CD14-positive monocyte (primary cell): ENCODE results near the gene FCRL6. TPM values are rescaled to one million over a fixed set of nuclear protein-coding genes. Genes with fewer than 3 reads are reported as not detected.

Experiments
- DNase-seq, 3 donors: peaks; one replicate each; pipeline ENCODE4 v3.0.0-alpha.2; 2011 to 2022
- H2AFZ ChIP-seq: 2 replicates; pipeline ENCODE4 v1.6.0; 2012; ENCODE audit warnings: mild to moderate bottlenecking, low read depth, low read length, inconsistent platforms; ENCODE audit not compliant: insufficient read depth, poor library complexity, severe bottlenecking
- H3K27ac ChIP-seq, 2 donors: 1 replicate in 1 of 2; 2 replicates in 1 of 2; pipeline ENCODE4 v1.5.1; 2012 to 2013; ENCODE audit warnings: low read length in 2 of 2, control low read depth in 1 of 2, inconsistent platforms in 1 of 2, low read depth in 1 of 2, mild to moderate bottlenecking in 1 of 2
- H3K27me3 ChIP-seq, 2 donors: one replicate each; pipeline versions ENCODE4 v1.6.0 to v1.6.1; 2011 to 2013; ENCODE audit warnings: low read length in 2 of 2; ENCODE audit not compliant: control insufficient read depth in 2 of 2, insufficient read depth in 2 of 2
- H3K36me3 ChIP-seq, 2 donors: replicated peaks in 1 of 2; 1 replicate in 1 of 2; 2 replicates in 1 of 2; pipeline versions ENCODE4 v1.5.1 to v1.6.1; 2012 to 2013; ENCODE audit warnings: low read length in 2 of 2, control low read depth in 1 of 2, inconsistent platforms in 1 of 2, mild to moderate bottlenecking in 1 of 2; ENCODE audit not compliant: insufficient read depth in 2 of 2, control insufficient read depth in 1 of 2
- H3K4me1 ChIP-seq, 2 donors: 1 replicate in 1 of 2; 2 replicates in 1 of 2; pipeline versions ENCODE4 v1.5.1 to v1.6.1; 2012 to 2013; ENCODE audit warnings: low read length in 2 of 2, control low read depth in 1 of 2, inconsistent platforms in 1 of 2, mild to moderate bottlenecking in 1 of 2, moderate library complexity in 1 of 2; ENCODE audit not compliant: insufficient read depth in 2 of 2, control insufficient read depth in 1 of 2
- H3K4me2 ChIP-seq: replicated peaks from 2 replicates; pipeline ENCODE3; 2012; ENCODE audit warnings: low read length, moderate library complexity, mild to moderate bottlenecking; ENCODE audit not compliant: poor library complexity, severe bottlenecking; ENCODE audit errors: extremely low read depth
- H3K4me3 ChIP-seq, 3 experiments: fragments of 200-600 bp in 1 of 3; sonication (generic) in 1 of 3; replicated peaks in 1 of 3; 1 replicate in 2 of 3; 2 replicates in 1 of 3; pipeline ENCODE4 v1.5.1; 2011 to 2013; ENCODE audit warnings: low read length in 3 of 3, mild to moderate bottlenecking in 3 of 3, control low read depth in 2 of 3, low read depth in 2 of 3, inconsistent platforms in 1 of 3, moderate library complexity in 1 of 3
- H3K79me2 ChIP-seq: 2 replicates; pipeline ENCODE4 v1.6.0; 2012; ENCODE audit warnings: mild to moderate bottlenecking, control low read depth, inconsistent platforms, low read length, moderate library complexity; ENCODE audit not compliant: insufficient read depth
- H3K9ac ChIP-seq: 2 replicates; pipeline ENCODE4 v1.6.0; 2017; ENCODE audit warnings: low read length, mild to moderate bottlenecking; ENCODE audit not compliant: insufficient read depth, poor library complexity, severe bottlenecking
- H3K9me3 ChIP-seq, 2 donors: replicated peaks in 1 of 2; 1 replicate in 1 of 2; 2 replicates in 1 of 2; pipeline versions ENCODE4 v1.5.1 to v1.6.1; 2012 to 2013; ENCODE audit warnings: low read length in 2 of 2, control low read depth in 1 of 2; ENCODE audit not compliant: control insufficient read depth in 1 of 2, insufficient read depth in 1 of 2
- H4K20me1 ChIP-seq: 2 replicates; pipeline ENCODE4 v1.6.0; 2012; ENCODE audit warnings: mild to moderate bottlenecking, low read length, control low read depth, moderate library complexity; ENCODE audit not compliant: insufficient read depth
- H3K27ac Mint-ChIP-seq, 7 donors: one replicate each; pipeline ENCODE4 v1.8.0; 2020; ENCODE audit warnings: mild to moderate bottlenecking in 7 of 7, mixed read lengths in 7 of 7, moderate library complexity in 6 of 7, inconsistent platforms in 2 of 7
- H3K27me3 Mint-ChIP-seq, 3 donors: one replicate each; pipeline ENCODE4 v1.8.0; 2021 to 2022; ENCODE audit warnings: low read depth in 3 of 3, mild to moderate bottlenecking in 3 of 3, mixed read lengths in 3 of 3, moderate library complexity in 3 of 3, inconsistent platforms in 1 of 3
- H3K36me3 Mint-ChIP-seq, 2 donors: one replicate each; pipeline ENCODE4 v1.8.0; 2020; ENCODE audit warnings: mixed read lengths in 2 of 2, inconsistent platforms in 1 of 2, mild to moderate bottlenecking in 1 of 2
- H3K4me1 Mint-ChIP-seq: one replicate; pipeline ENCODE4 v1.8.0; 2020; ENCODE audit warnings: mild to moderate bottlenecking, mixed read lengths
- H3K4me3 Mint-ChIP-seq, 2 donors: one replicate each; pipeline ENCODE4 v1.8.0; 2020; ENCODE audit warnings: mild to moderate bottlenecking in 2 of 2, mixed read lengths in 2 of 2, moderate library complexity in 1 of 2
- H3K9me3 Mint-ChIP-seq, 7 donors: one replicate each; pipeline ENCODE4 v1.8.0; 2020 to 2022; ENCODE audit warnings: mixed read lengths in 7 of 7, mild to moderate bottlenecking in 6 of 7, moderate library complexity in 6 of 7, inconsistent platforms in 2 of 7
- WGBS: methylation state at CpG from one replicate; pipeline ENCODE4 v1.1.5; 2013; ENCODE audit warnings: missing lambda C conversion rate; ENCODE audit not compliant: insufficient coverage; 5-methylcytosine and 5-hydroxymethylcytosine counted together
- intact Hi-C, 2 donors: fragments of 100-400 bp; cut with micrococcal nuclease; formaldehyde crosslinking; loops; one replicate each; pipeline versions ENCODE4 v1.15.0 to v1.15.1; 2023
- polyA plus RNA-seq, 3 donors: library from polyadenylated mRNA; depleted of rRNA in 1 of 3; unstranded in 2 of 3; stranded (reverse) in 1 of 3; fragments of 300-500 nt in 2 of 3; fragments of >200 nt in 1 of 3; fragmentation: Illumina TruSeq in 2 of 3; gene quantifications; 1 replicate in 2 of 3; 2 replicates in 1 of 3; pipeline ENCODE4 v1.2.3, GENCODE V29; 2012 to 2021
- TF ChIP-seq, protein P1 (sequence below): fragments of 200-600 bp; IDR thresholded peaks from one replicate; pipeline ENCODE4 v1.8.0; 2022; ENCODE audit warnings: antibody characterized with exemption, mild to moderate bottlenecking

Gene FCRL6
- polyA plus RNA-seq, 3 donors, result 0.15 to 0.36 (median 0.17) TPM

DNA sequence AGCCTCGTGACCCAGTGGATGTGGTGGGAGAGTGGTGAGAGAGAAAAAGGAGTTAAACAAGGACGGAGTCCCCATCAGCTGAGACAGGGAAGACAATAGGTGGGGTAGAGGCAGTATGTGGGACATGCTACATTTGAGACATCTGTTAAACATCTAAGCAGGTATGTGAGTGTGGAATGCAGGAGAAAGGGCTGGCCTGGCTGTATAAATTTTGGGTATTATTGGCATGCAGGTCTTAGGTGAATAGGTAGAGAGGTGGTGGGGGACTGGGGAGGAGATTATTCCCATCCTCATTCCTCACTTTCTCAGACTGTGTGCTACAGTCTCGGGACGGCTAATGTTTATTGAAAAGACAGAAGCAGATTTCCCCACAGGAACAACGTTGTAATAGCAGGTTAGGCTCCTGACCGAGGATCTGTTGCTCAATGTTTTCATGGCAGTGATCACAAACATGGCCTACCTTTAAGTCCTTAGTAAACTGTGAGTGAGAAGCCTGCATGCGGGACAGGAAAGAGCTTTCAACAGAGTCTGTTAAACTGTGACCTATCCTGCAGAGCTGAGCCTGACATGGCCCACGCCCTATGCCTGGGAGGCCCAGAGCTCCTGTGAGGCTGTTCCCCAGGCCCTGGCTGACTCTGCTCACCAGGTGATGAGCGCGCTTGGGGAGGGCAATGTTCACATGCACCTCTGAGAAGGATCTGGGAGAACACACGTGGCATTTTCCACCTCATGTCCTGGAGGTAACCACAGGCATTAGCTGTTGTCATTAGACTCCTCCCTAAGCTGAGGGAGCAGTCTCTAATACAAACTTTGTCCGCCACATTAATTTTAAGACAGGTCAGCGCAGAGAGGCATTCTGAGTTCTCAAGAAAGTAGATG is 43.8 kb downstream of the FCRL6 start:
- Mint-ChIP-seq H3K36me3 (no peaks in the 10 kb centered on the region), H3K27ac (peak overlapping the region in 1 of 7 donors; percentile 33), H3K27me3 (peaks cover 2 to 9% (median 2%) of the 10 kb centered on the region in 3 donors), H3K9me3 (no peaks in the 10 kb centered on the region), H3K4me3 (no peak overlapping the region), H3K4me1 (peaks cover 19% of the 10 kb centered on the region)
- DNase-seq, result no peak
- no peaks in the 10 kb centered on the region for H4K20me1 ChIP-seq
- no peaks in the 10 kb centered on the region for H3K79me2 ChIP-seq
- H3K4me2 ChIP-seq, result no peak overlapping the region
- H3K27ac ChIP-seq, result no peak overlapping the region
- no peaks in the 10 kb centered on the region for H3K9me3 ChIP-seq
- TF ChIP-seq, protein P1, sequence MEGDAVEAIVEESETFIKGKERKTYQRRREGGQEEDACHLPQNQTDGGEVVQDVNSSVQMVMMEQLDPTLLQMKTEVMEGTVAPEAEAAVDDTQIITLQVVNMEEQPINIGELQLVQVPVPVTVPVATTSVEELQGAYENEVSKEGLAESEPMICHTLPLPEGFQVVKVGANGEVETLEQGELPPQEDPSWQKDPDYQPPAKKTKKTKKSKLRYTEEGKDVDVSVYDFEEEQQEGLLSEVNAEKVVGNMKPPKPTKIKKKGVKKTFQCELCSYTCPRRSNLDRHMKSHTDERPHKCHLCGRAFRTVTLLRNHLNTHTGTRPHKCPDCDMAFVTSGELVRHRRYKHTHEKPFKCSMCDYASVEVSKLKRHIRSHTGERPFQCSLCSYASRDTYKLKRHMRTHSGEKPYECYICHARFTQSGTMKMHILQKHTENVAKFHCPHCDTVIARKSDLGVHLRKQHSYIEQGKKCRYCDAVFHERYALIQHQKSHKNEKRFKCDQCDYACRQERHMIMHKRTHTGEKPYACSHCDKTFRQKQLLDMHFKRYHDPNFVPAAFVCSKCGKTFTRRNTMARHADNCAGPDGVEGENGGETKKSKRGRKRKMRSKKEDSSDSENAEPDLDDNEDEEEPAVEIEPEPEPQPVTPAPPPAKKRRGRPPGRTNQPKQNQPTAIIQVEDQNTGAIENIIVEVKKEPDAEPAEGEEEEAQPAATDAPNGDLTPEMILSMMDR, result no peak
- no peak overlapping the region for H3K9ac ChIP-seq
- H3K4me3 ChIP-seq, result no peak overlapping the region
- H3K4me1 ChIP-seq, result peaks cover 17 to 21% of the 10 kb centered on the region in 2 donors
- intact Hi-C loops, result no loop called here
- H3K36me3 ChIP-seq, result no peaks in the 10 kb centered on the region
- H3K27me3 ChIP-seq, result no peaks in the 10 kb centered on the region
- no peak overlapping the region for H2AFZ ChIP-seq
- 71% methylated on average over 11 of the region's 13 CpGs for WGBS

DNA sequence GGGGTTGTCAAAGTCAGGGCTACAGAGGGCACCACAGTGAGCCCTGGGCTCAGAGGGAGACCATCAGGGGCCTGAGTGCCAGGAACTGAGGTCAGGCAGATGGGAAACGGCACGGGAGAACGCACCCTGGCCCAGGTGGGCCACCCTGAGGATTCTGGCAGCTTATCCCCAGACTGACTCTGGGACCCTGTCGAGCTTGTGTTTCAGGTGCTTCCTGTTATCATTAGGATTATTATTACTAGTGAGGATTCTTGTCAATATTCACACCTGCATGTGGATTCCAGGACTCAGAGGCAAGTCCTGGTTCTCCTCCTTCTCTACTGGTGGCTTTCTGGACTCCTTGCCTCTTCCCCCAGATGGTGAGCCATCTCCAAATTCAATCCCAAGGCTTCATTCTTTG is 45.1 kb downstream of the FCRL6 start:
- H3K4me3 Mint-ChIP-seq, result no peak overlapping the region
- peaks cover 23% of the 10 kb centered on the region for H3K4me1 Mint-ChIP-seq
- H3K27me3 Mint-ChIP-seq, result peaks cover 2 to 9% (median 2%) of the 10 kb centered on the region in 3 donors
- H3K27me3 ChIP-seq, result no peaks in the 10 kb centered on the region
- DNase-seq, result no peak
- no peaks in the 10 kb centered on the region for H3K36me3 Mint-ChIP-seq
- no peaks in the 10 kb centered on the region for H3K9me3 ChIP-seq
- no peaks in the 10 kb centered on the region for H3K36me3 ChIP-seq
- H3K4me1 ChIP-seq, result peaks cover 17 to 21% of the 10 kb centered on the region in 2 donors
- H3K4me2 ChIP-seq, result no peak overlapping the region
- H3K79me2 ChIP-seq, result no peaks in the 10 kb centered on the region
- no peak overlapping the region for H3K9ac ChIP-seq
- H4K20me1 ChIP-seq, result no peaks in the 10 kb centered on the region
- H3K4me3 ChIP-seq, result no peak overlapping the region
- no peak overlapping the region for H3K27ac ChIP-seq
- WGBS, result 90% methylated on average over 3 of the region's 4 CpGs
- H3K9me3 Mint-ChIP-seq, result no peaks in the 10 kb centered on the region
- H3K27ac Mint-ChIP-seq, result no peak overlapping the region
- H2AFZ ChIP-seq, result no peak overlapping the region
- TF ChIP-seq, protein P1, result no peak
- intact Hi-C loops, result no loop called here
